Activated CD4-positive, alpha-beta memory T cell treated with anti-CD3 and anti-CD28 coated beads, Interleukin-2, amount 10 ng/mL, durations not matched to agents 7 days and 5 days (primary cell): ENCODE measurements around the gene FBXL20. TPM values are rescaled to one million over a fixed set of nuclear protein-coding genes. Genes with fewer than 3 reads are reported as not detected.
"Not testable (repeated sequence)": the region's sequence is repeated elsewhere in the genome, so short reads cannot be mapped to it uniquely, and the experiment has no call there.

ENCODE experiments used
- CTCF ChIA-PET: fragments of 350-600 bp; sonication (Branson Sonifier 250); formaldehyde crosslinking; loops from one replicate; lab custom pipeline; 2021; ENCODE audit warnings: antibody characterized with exemption, inconsistent platforms; lab: Charles Lee
- POLR2A ChIA-PET: fragments of 350-600 bp; sonication (Branson Sonifier 250); formaldehyde crosslinking; loops from one replicate; lab custom pipeline; 2021; ENCODE audit warnings: antibody characterized with exemption; lab: Charles Lee
- DNase-seq: peaks from one replicate; pipeline ENCODE4 v3.0.0-alpha.2; 2020
- H3K27ac Mint-ChIP-seq: one replicate; pipeline ENCODE4 v1.8.0; 2021; ENCODE audit warnings: mild to moderate bottlenecking, mixed read lengths
- H3K27me3 Mint-ChIP-seq: one replicate; pipeline ENCODE4 v1.8.0; 2021; ENCODE audit warnings: mixed read lengths
- H3K36me3 Mint-ChIP-seq: one replicate; pipeline ENCODE4 v1.8.0; 2021; ENCODE audit warnings: low read depth, mixed read lengths
- H3K4me1 Mint-ChIP-seq: one replicate; pipeline ENCODE4 v1.8.0; 2021; ENCODE audit warnings: mixed read lengths
- H3K4me3 Mint-ChIP-seq: one replicate; pipeline ENCODE4 v1.8.0; 2021; ENCODE audit warnings: mild to moderate bottlenecking, mixed read lengths
- H3K9me3 Mint-ChIP-seq: one replicate; pipeline ENCODE4 v1.8.0; 2021; ENCODE audit warnings: mixed read lengths
- total RNA-seq, 2 experiments: library from RNA; stranded (reverse); gene quantifications; one replicate each; pipeline ENCODE4 v1.2.3, GENCODE V29; 2021

Gene FBXL20
- total RNA-seq, 2 experiments from 2014 or later, result 17.5 to 18.4 TPM

DNA sequence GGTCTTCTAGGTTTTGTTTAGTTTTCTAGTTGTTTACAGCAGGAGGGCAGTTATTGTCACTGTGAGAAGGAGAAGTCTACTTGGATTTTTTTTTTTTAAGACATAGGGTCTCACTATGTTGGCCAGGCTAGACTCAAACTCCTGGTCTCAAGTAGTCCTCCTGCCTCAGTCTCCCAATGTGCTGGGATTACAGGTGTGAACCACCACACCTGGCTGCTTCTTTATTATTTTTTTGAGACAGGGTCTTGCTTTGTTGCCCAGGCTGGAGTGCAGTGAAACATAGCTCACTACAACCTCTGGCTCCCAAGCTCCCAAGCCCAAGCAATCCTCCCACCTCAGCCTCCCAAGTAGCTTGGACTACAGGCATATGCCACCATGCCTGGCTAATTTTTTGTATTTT, 107.4 kb downstream of the FBXL20 start:
- POLR2A ChIA-PET, result no interaction called here
- H3K4me1 Mint-ChIP-seq, result no peaks in the 10 kb centered on the region
- CTCF ChIA-PET, result no interaction called here
- no peaks in the 10 kb centered on the region for H3K27me3 Mint-ChIP-seq
- no peak overlapping the region for H3K4me3 Mint-ChIP-seq
- H3K36me3 Mint-ChIP-seq, result peaks cover 3% of the 10 kb centered on the region
- H3K9me3 Mint-ChIP-seq, result no peaks in the 10 kb centered on the region
- no peak overlapping the region for H3K27ac Mint-ChIP-seq
- DNase-seq, result no peak

- POLR2A ChIA-PET, H3K4me3 Mint-ChIP-seq, H3K27ac Mint-ChIP-seq, DNase-seq, H3K9me3 Mint-ChIP-seq, CTCF ChIA-PET, H3K4me1 Mint-ChIP-seq, H3K36me3 Mint-ChIP-seq, H3K27me3 Mint-ChIP-seq: not testable (repeated sequence)
Measured at GRCh38 chr17:39292546-39292945, 108.9 kb downstream of the FBXL20 start.

DNA sequence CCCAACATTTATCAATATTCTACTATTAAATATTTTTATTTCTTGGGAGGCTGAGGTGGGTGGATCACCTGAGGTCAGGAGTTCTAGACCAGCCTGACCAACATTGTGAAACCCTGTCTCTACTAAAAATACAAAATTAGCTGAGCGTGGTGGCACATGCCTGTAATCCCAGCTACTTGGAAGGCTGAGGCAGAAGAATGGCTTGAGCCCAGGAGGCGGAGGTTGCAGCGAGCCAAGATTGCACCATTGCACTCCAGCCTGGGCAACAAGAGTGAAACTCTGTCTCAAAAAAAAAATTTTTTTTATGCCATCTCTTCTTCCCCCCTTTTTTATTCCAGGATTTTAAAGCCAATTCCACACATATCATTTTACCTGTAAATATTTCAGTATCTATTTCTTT, 114.9 kb downstream of the FBXL20 start:
- POLR2A ChIA-PET, H3K36me3 Mint-ChIP-seq, H3K4me3 Mint-ChIP-seq, H3K27ac Mint-ChIP-seq, H3K9me3 Mint-ChIP-seq, DNase-seq, H3K4me1 Mint-ChIP-seq, H3K27me3 Mint-ChIP-seq, CTCF ChIA-PET: not testable (repeated sequence)

- no peaks in the 10 kb centered on the region for H3K27me3 Mint-ChIP-seq
- ChIA-PET POLR2A (no interaction called here), CTCF (interaction anchor here (0.6 kb wide), 1 partner anchor 10 kb away, joined by 3 read pairs; no protein-coding TSS in a partner anchor)
- no peak for DNase-seq
- no peaks in the 10 kb centered on the region for H3K9me3 Mint-ChIP-seq
- H3K4me3 Mint-ChIP-seq, result no peak overlapping the region
- no peaks in the 10 kb centered on the region for H3K4me1 Mint-ChIP-seq
- no peak overlapping the region for H3K27ac Mint-ChIP-seq
- H3K36me3 Mint-ChIP-seq, result no peaks in the 10 kb centered on the region
Measured at GRCh38 chr17:39284685-39285084, 116.7 kb downstream of the FBXL20 start.

GRCh38 chr17:39283896-39284295, 117.5 kb downstream of the FBXL20 start:
- H3K27ac Mint-ChIP-seq, result no peak overlapping the region

DNA sequence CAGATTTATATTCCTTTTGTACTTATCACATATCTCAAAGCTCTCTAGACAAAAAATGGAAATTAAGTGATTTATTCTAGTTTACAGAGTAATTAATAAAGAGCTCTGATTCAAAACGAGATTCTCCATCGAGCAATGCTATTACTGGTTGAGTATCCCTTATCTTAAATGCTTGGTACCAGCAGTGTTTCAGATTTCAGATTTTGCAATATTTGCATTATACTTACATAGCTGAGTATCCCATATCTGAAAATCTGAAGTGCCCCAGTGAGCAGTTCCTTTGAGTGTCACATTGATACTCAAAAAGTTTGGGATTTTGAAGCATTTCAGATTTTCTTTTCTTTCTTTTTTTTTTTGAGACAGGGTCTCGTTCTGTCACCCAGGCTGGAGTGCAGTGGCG, 118.3 kb downstream of the FBXL20 start:
- no peak overlapping the region for H3K4me3 Mint-ChIP-seq
- ChIA-PET CTCF (interaction anchor here (1.1 to 1.5 kb wide), 2 partner anchors 18 to 46 kb away, joined by 3 to 4 read pairs; no protein-coding TSS in a partner anchor), POLR2A (no interaction called here)
- no peak overlapping the region for H3K27ac Mint-ChIP-seq
- no peaks in the 10 kb centered on the region for H3K36me3 Mint-ChIP-seq
- DNase-seq, result no peak
- H3K27me3 Mint-ChIP-seq, result no peaks in the 10 kb centered on the region
- no peaks in the 10 kb centered on the region for H3K4me1 Mint-ChIP-seq
- no peaks in the 10 kb centered on the region for H3K9me3 Mint-ChIP-seq

More at GRCh38 chr17:39283896-39284295, 117.5 kb downstream of the FBXL20 start:
- Mint-ChIP-seq H3K4me3 (no peak overlapping the region), H3K4me1 (no peaks in the 10 kb centered on the region), H3K9me3 (no peaks in the 10 kb centered on the region), H3K27me3 (no peaks in the 10 kb centered on the region), H3K36me3 (no peaks in the 10 kb centered on the region)
- ChIA-PET POLR2A (no interaction called here), CTCF (interaction anchor here (1.5 kb wide), 1 partner anchor 19 kb away, joined by 3 read pairs; no protein-coding TSS in a partner anchor)
- no peak for DNase-seq

GRCh38 chr17:39281806-39282205, 119.6 kb downstream of the FBXL20 start:
- POLR2A ChIA-PET, result no interaction called here
- Mint-ChIP-seq H3K27me3 (no peaks in the 10 kb centered on the region), H3K4me1 (no peaks in the 10 kb centered on the region), H3K36me3 (no peaks in the 10 kb centered on the region), H3K4me3 (no peak overlapping the region), H3K9me3 (no peaks in the 10 kb centered on the region), H3K27ac (no peak overlapping the region)
- DNase-seq, result no peak
- CTCF ChIA-PET, result interaction anchor here (2.1 kb wide), 1 partner anchor 299 kb away, joined by 5 read pairs; no protein-coding TSS in a partner anchor

DNA sequence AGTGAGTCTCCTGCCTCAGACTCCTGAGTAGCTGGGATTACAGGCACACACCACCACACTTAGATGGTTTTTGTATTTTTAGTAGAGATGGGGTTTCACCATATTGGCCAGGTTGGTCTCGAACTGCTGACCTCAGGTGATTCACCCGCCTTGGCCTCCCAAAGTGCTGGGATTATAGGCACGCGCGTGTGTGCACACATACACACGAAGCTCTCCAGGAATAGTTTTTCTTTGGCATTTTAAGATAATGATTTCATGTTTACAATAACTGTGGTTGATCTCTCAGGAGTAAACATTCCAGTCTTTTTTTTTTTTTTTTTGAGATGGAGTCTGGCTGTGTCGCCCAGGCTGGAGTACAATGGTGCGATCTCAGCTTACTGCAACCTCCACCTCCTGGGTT, 123.2 kb downstream of the FBXL20 start:
- H3K27me3 Mint-ChIP-seq, H3K4me3 Mint-ChIP-seq, H3K9me3 Mint-ChIP-seq, H3K27ac Mint-ChIP-seq, POLR2A ChIA-PET, CTCF ChIA-PET, H3K36me3 Mint-ChIP-seq, DNase-seq, H3K4me1 Mint-ChIP-seq: not testable (repeated sequence)

- Mint-ChIP-seq H3K36me3 (peaks cover 2% of the 10 kb centered on the region), H3K9me3 (no peaks in the 10 kb centered on the region), H3K4me3 (no peak overlapping the region), H3K4me1 (no peaks in the 10 kb centered on the region), H3K27ac (no peak overlapping the region), H3K27me3 (no peaks in the 10 kb centered on the region)
- POLR2A ChIA-PET, result no interaction called here
- no peak for DNase-seq
- CTCF ChIA-PET, result no interaction called here
Measured at GRCh38 chr17:39277110-39277509, 124.3 kb downstream of the FBXL20 start.

GRCh38 chr17:39276113-39276512, 125.3 kb downstream of the FBXL20 start:
- Mint-ChIP-seq H3K4me3 (no peak overlapping the region), H3K36me3 (peaks cover 2% of the 10 kb centered on the region), H3K27me3 (no peaks in the 10 kb centered on the region), H3K4me1 (no peaks in the 10 kb centered on the region), H3K27ac (no peak overlapping the region), H3K9me3 (no peaks in the 10 kb centered on the region)
- no peak for DNase-seq
- POLR2A ChIA-PET, result no interaction called here
- CTCF ChIA-PET, result no interaction called here

GRCh38 chr17:39271546-39271945, 129.9 kb downstream of the FBXL20 start:
- Mint-ChIP-seq H3K36me3 (peaks cover 2% of the 10 kb centered on the region), H3K27me3 (no peaks in the 10 kb centered on the region), H3K4me3 (no peak overlapping the region), H3K9me3 (no peaks in the 10 kb centered on the region), H3K4me1 (no peaks in the 10 kb centered on the region), H3K27ac (no peak overlapping the region)
- CTCF ChIA-PET, result interaction anchor here (1.7 to 4.3 kb wide), 2 partner anchors 27 to 36 kb away, joined by 4 to 11 read pairs; no protein-coding TSS in a partner anchor
- DNase-seq, result no peak
- POLR2A ChIA-PET, result no interaction called here

DNA sequence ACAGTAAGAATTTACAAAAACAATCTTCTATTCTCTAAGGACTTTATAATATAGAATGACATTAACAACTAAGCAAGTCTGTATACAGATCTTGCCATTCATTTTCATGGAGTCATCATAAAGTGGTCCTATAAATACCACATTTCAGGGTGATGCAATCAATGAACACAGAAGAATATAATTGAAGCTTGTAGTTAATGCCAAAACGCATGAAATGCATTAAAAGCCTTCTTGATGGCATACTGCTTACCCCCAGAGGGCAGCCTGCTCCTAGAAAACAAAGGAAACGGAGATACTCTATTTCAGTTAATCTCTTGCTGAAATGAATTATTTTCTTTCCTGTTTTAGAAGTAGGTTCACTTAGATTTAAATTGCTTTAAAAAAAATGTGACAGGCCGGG, 130.5 kb downstream of the FBXL20 start:
- ChIA-PET CTCF (interaction anchor here (1.7 to 4.3 kb wide), 2 partner anchors 26 to 35 kb away, joined by 4 to 11 read pairs; no protein-coding TSS in a partner anchor), POLR2A (no interaction called here)
- DNase-seq, result no peak
- H3K36me3 Mint-ChIP-seq, result peaks cover 2% of the 10 kb centered on the region
- H3K4me3 Mint-ChIP-seq, result no peak overlapping the region
- no peaks in the 10 kb centered on the region for H3K4me1 Mint-ChIP-seq
- no peak overlapping the region for H3K27ac Mint-ChIP-seq
- H3K27me3 Mint-ChIP-seq, result no peaks in the 10 kb centered on the region
- no peaks in the 10 kb centered on the region for H3K9me3 Mint-ChIP-seq

DNA sequence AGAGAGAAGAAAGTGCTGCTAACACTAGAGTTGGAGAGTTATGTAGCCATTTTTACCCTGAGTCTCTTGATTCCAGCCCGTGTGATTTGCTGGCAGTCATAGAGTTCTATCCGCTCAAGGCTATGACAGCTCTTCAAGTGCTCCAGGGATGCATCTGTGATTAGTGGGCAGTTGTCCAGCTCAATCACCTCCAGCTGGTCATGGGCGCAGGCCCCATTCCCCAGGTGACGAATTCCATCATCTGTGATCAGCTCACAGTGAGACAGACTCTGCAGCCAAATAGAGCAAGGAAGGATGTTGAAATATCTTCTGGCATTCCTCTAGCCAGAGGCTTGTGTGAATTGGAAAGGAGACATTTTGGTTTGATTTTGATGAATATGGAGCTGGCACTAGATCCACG, 137.3 kb downstream of the FBXL20 start:
- DNase-seq, result no peak
- Mint-ChIP-seq H3K9me3 (no peaks in the 10 kb centered on the region), H3K27ac (no peak overlapping the region), H3K27me3 (no peaks in the 10 kb centered on the region), H3K36me3 (peaks cover 7% of the 10 kb centered on the region), H3K4me3 (no peak overlapping the region), H3K4me1 (no peaks in the 10 kb centered on the region)
- ChIA-PET POLR2A (no interaction called here), CTCF (interaction anchor here (0.7 to 0.9 kb wide), 3 partner anchors 19 to 31 kb away, joined by 3 to 4 read pairs (median 3); no protein-coding TSS in a partner anchor)

GRCh38 chr17:39261286-39261685, 140.1 kb downstream of the FBXL20 start:
- ChIA-PET POLR2A (no interaction called here), CTCF (interaction anchor here (0.6 kb wide), 1 partner anchor 30 kb away, joined by 3 read pairs; no protein-coding TSS in a partner anchor)
- Mint-ChIP-seq H3K4me1 (peaks cover 3% of the 10 kb centered on the region), H3K9me3 (no peaks in the 10 kb centered on the region), H3K36me3 (peaks cover 12% of the 10 kb centered on the region), H3K27ac (no peak overlapping the region), H3K27me3 (no peaks in the 10 kb centered on the region), H3K4me3 (no peak overlapping the region)
- DNase-seq, result peak; percentile 24
